CD4-positive, alpha-beta T cell treated with Interferon alpha-2 for 1 hour (primary cell): ENCODE results near the gene DIPK1B.
A peak's percentile ranks its signal among the peaks of the same experiment; 100 is the strongest.
"Not testable (repeated sequence)": the region's sequence is repeated elsewhere in the genome, so short reads cannot be mapped to it uniquely, and the experiment has no call there.

Experiments
- DNase-seq, 2 donors: peaks; one replicate each; pipeline ENCODE4 v3.0.0-alpha.2; 2020 to 2022

DIPK1B gene

DNA sequence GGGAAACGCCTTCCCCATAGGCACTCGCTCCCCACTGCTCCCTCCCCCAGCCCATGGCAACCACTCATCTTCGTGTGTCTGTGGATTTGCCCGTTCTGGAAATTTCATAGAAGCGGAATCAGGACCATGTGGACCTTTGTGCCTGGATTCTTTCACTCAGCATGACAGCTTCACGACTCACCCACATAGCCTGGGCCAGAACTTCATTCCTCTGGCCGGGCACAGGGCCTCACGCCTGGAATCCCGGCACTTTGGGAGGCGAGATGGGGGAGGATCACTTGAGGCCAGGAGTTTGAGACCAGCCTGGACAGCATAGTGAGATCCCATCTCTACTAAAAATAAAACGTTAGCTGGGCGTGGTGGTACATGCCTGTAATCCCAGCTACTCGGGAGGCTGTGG, 12.1 kb upstream of the DIPK1B start:
- DNase-seq: no peak

DNA sequence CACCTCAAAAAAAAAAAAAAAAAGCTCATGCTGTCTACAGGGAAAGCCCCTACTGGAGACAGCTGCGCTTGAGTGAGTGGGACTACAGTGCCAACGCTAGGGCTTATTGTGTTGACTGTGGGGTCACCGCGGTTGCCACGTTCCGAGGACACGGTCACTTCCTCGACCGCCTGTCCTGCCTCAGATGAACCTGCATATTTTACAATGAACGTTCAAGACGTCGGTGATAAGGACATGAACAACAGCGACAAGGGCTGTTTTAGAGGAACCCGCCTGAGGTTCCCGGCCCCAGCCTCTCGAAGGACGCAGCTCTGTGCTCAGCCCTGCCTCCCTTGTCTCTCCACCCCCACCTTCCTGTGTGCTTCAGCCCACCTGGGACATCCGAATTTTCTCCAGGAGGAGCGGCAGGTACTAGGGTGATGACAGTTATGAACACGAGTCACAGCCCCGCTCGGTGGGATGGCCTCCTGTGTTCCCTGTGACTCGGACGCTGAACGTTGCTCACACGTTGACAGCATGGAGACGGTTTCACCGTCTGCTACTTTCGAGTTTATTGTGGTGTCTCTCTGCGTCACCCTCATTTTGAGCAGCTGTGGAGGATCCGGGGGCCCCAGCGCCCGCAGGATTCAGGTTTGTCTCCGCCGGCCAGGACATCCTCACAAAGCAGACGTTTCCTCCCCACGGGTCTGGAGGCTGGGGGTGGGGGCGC, 11.3 kb upstream of the DIPK1B start:
- DNase-seq: peak; percentile 57 to 69

DNA sequence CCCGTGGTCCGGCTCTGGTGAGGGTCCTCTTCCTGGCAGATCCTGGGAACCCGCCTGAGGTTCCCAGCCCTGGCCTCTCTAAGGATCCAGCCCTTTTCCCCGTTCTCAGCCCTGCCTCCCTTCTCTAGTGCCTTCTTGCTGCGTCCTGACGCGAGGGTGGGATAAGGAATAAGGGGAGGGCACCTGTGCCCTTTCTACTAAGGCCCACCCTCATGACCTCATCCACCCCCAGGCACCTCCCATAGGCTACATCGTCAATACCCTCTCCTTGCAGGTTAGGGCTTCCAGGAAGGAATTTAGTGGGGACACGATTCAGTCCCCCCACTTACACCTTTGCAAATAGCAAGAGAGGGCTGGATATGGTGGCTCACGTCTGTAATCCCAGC, 10.7 kb upstream of the DIPK1B start:
- no peak for DNase-seq

DNA sequence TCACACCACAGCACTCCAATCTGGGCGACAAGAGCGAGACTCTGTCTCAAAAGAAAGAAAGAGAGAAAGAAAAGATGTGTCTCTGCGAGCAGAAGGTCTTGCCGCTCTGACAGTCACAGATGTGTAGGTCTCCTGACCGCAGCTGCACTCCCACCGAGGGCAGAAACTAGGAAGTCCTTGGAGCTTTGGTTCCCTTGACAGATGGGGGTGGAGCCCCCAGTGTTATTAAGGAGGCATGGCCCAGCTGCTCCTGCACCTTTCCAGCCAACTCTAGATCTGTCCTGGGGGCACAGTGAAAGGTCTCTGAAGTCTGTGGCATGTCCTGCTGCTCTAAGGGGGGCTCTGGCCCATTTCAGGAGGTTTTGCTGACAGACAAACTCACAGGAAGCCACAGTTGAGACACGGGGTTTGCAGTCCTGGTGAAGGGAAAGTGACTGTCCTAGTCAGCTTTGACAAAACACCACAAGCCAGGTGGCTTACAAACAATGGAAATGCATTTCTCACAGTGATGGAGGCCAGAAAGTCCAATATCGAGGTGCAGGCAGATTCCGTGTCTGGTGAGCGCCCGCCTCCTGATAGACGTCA, 9.0 kb upstream of the DIPK1B start:
- peak in 1 of 2 donors; percentile 11 for DNase-seq

- not testable (repeated sequence) for DNase-seq
Observed at GRCh38 chr9:136704741-136705140, 7.6 kb upstream of the DIPK1B start.

DNA sequence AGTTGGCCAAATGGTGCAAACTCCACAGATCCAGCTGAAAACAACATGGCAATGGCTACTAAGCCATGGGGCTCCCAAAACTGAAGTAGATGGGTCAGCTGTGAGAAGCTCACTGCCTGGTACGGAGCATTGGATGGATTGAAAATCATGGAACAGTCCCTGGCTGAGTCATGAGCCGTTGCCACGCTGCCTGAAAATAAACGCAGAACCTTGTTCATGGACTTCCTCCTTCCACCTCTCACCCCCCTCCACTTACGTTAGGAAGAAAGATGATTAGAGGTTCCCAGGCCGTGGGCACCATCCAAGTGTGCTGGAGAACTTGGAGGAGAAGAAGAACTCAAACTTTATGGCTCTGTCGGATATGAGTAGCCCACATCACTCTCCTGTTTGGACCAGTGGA, 6.8 kb upstream of the DIPK1B start:
- no peak for DNase-seq

- DNase-seq: no peak
Observed at GRCh38 chr9:136707011-136707410, 5.4 kb upstream of the DIPK1B start.

DNA sequence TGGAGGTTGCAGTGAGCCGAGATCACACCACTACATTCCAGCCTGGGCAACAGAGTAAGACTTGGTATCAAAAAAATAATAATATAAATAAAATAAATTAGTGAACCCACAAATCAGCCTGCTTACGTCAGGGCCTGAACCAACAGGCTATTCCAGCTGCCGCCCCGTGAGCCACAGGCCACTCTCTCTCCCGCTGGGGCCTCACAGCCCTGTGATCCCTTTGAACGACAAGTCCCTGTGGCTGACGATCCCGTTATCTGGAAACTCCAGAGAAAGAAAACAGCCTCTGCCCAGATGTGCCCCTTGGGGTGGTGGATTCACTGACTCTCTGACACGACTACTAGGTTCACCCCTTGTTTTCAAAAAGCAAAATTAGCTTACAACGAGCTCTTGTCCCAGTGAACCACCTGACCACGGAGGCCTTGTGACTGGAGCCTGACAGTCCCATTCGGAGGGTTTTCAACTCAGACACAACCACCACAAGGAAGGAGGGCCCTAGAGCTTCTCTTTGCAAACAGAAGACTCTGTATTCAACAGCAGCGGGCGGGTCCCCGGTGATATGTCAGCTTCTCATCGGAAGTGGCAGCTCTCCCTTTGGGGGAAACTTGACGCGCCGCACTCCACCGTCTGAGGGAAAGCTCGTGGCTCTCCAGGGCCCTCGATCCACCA, 4.4 kb upstream of the DIPK1B start:
- DNase-seq: no peak

DNA sequence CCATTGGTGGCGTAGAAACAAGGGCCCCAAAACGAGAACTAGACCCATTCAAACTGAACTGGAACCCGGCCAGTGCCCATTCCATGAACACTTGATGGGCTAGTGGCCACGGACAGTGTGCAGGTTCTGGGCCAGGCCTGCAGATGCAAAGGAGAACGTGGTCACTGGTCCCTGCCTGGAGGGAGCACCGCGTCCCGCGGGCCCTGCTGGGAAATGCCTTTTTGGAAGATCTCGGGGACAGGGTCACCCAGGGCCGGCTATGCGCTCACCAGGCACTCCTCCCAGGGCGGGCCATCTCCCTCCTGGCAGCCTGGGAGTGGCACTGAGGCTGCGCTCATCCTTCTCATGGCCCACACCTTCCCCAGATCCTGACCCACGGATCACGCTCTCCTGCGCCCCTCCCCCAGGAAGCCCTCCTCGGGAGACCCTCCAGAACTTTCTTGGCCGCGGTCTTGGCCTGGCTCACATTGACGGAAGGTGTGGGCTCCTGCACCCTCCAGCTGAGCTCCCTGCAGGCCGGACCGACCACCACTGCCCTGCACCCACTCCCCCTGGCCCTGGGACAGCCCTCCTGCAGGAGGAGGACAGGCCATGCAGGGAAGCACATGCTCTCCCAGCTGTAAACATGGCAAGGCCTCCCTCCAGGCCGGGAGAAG, 2.8 kb upstream of the DIPK1B start:
- no peak for DNase-seq

- DNase-seq: no peak
Observed at GRCh38 chr9:136710543-136710942, 1.8 kb upstream of the DIPK1B start.

- DNase-seq: not testable (repeated sequence)
Observed at GRCh38 chr9:136711219-136711648, 1.1 kb upstream of the DIPK1B start.

DNA sequence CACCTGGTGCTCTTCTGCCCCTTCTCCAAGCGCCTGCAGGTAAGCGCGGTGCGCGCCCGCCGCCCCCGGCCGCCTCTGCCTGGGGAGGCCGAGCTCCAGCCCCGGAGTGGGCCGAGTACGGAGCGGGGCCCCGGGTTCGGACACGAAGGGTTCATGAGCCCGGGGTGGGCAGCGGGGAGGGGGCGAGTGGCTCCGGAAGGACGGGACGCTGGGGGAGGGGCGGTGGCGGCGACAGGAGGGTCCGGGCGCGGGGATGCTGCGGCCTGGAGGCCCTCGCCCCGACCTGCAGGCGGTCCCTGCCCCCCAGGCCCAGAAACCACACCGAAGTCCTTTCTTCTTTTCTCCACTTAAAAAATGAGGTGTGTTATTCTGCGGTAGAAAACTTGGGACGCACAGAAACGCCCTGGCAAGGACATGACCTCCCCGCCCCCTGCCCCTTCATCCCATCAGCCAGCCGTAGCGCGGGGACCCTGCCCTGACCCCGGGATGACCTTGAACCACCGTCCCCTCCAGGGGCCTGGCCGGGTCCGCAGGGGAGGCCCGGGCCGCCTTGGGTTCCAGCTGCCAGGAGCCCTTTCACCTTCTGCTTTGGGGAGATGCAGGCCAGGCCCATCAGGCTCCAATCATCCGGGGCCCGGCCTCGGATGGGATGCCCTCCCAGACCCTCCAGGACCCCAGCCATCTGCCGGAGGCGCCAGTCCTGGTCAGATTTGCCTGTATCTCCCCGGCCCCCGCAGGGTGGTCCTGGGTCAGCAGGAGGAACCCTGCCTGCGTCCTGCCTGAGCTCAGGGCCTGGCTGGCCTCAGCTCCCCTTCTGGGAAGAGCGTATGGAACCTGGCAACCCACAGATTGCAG, 545 bp downstream of the DIPK1B start:
- no peak for DNase-seq

DNA sequence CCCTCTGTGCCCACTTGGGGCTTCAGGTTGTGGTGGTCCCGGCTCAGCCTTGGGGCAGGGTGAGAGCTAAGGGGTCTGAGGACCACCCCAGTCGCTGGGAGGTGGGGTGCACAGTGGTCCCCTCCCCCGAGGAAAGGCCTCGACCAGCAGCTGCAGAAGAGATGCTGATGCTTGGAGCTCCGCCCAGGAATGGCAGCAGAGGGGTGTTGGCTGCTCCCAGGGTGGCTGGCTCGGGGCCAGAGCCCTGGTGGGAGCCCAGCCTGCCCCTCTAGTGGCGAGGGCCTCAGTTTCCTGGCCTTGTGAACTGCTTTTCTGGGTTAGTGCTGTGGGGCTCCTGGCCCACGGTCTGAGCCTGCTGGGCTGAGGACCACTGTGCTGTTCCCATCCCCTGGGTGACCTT, 1.2 kb downstream of the DIPK1B start:
- no peak for DNase-seq

- DNase-seq: no peak
Observed at GRCh38 chr9:136714096-136714892, 1.9 kb downstream of the DIPK1B start.

DNA sequence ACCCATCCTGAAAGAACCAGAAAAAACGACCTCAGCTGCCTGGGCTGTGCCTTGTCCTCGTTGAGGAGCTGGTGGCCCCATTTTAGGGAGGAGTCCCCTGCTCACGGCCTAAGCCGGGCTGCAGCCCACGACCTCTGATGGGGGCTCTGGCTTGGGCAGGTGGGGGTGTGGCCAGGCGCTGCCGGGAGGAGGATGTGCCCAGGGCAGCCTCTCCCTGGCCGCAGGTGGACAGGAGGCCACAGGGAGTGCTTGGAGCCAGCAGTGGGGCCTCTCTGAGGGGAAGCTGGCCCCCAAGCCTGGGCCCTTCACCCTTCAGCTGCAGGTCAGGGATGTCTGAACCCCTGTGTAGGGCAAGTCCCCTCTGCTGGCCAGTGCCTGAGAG, 2.5 kb downstream of the DIPK1B start:
- no peak for DNase-seq

- no peak for DNase-seq
Observed at GRCh38 chr9:136717399-136717798, 5.0 kb downstream of the DIPK1B start.

GRCh38 chr9:136718345-136719194, 6.2 kb downstream of the DIPK1B start:
- DNase-seq: no peak

- DNase-seq: peak; percentile 36 to 42
Observed at GRCh38 chr9:136719195-136719880, 7.0 kb downstream of the DIPK1B start.

DNA sequence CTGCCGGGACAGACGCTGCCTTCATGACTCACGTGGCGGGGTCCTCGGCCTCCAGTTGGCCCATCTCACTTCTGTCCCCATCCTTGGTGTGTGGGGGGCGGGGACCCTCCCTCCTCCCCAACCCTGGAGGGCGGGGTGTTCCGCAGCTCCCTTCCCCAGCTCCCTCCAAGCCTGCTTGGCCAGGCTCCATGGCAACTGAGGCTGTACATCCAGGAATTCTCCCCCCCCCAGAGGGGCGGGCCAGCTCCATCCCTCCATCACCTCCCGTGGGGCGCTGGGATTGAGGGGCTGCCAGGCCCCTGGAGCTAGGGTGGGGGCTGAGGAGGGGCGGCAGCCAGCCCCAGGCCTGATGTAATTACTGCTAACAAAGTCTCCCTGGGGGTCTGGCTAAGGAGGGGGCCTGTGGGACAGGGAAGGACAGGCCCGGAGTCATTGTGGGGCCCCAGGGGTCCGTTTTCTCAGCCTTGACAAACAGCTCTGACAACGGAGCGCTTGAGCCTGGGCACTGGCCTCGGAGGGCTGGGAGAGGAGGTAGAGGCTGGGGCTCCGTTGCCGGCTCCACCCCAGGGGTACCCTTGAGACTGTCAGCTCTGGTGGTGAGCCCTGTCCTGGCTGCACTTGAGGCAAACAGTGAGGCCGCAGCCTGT, 8.0 kb downstream of the DIPK1B start:
- DNase-seq: no peak

DNA sequence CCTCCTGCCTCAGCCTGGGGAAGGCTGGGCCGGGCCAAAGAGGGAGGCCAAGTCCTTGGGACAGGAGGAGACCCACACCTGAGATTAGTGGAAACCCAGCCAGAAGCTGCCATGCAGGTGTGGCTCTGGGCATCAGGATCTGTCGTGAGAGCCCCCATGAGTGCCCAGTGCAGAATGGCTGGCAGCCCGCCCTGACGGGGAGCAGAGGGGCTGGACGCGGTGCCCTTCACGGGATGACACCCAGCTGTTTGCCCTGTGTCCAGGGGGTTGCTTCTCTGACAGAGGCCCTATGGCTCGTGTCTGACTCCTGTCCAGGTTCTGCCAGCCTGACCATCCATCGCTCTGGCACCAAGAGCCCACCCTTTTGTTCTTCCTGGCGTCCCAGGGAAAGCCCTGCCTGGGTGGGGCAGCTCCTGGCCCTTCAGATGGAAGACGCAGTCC, 8.5 kb downstream of the DIPK1B start:
- DNase-seq: no peak
